ENCODE data around the gene RAD23A.

RAD23A gene

GRCh38 chr19:12922959-12923358 is 22.7 kb upstream of the RAD23A start:
- Histone ChIP-seq H3K9ac (no peak overlapping the region), H3K4me3 (ENCODE audit: low read depth, low read length) (no peak overlapping the region), H3K4me2 (ENCODE audit: low read length) (no peak overlapping the region), H3K36me3 (ENCODE audit: control insufficient read depth, insufficient read depth, low read length) (peaks cover 2% of the 10 kb centered on the region), H3K79me2 (no peaks in the 10 kb centered on the region), H3K4me1 (no peaks in the 10 kb centered on the region), H3K27me3 (ENCODE audit: control insufficient read depth, insufficient read depth, low read length) (no peaks in the 10 kb centered on the region), H2AFZ (no peak overlapping the region), H3K9me3 (ENCODE audit: control insufficient read depth, low read length) (no peaks in the 10 kb centered on the region), H3K27ac (no peak overlapping the region)
- TF ChIP-seq, protein P1, sequence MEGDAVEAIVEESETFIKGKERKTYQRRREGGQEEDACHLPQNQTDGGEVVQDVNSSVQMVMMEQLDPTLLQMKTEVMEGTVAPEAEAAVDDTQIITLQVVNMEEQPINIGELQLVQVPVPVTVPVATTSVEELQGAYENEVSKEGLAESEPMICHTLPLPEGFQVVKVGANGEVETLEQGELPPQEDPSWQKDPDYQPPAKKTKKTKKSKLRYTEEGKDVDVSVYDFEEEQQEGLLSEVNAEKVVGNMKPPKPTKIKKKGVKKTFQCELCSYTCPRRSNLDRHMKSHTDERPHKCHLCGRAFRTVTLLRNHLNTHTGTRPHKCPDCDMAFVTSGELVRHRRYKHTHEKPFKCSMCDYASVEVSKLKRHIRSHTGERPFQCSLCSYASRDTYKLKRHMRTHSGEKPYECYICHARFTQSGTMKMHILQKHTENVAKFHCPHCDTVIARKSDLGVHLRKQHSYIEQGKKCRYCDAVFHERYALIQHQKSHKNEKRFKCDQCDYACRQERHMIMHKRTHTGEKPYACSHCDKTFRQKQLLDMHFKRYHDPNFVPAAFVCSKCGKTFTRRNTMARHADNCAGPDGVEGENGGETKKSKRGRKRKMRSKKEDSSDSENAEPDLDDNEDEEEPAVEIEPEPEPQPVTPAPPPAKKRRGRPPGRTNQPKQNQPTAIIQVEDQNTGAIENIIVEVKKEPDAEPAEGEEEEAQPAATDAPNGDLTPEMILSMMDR (IDR thresholded peaks at IDR 0.05) = no peak

- H3K36me3 ChIP-seq (ENCODE audit: control insufficient read depth, insufficient read depth, low read length) = peaks cover 2% of the 10 kb centered on the region
- TF ChIP-seq, protein P1 (IDR thresholded peaks at IDR 0.05) = no peak
Measured at GRCh38 chr19:12924621-12925310, 20.9 kb upstream of the RAD23A start.

GRCh38 chr19:12930002-12930645 is 15.5 kb upstream of the RAD23A start:
- H3K4me1 ChIP-seq = peaks cover 12% of the 10 kb centered on the region
- H3K79me2 ChIP-seq = peaks cover 20% of the 10 kb centered on the region
- H3K9me3 ChIP-seq (ENCODE audit: control insufficient read depth, low read length) = no peaks in the 10 kb centered on the region
- H3K4me2 ChIP-seq (ENCODE audit: low read length) = no peak overlapping the region
- no peak overlapping the region for H3K9ac ChIP-seq
- H3K27ac ChIP-seq = no peak overlapping the region
- TF ChIP-seq, protein P1 (IDR thresholded peaks at IDR 0.05) = no peak
- no peaks in the 10 kb centered on the region for H3K27me3 ChIP-seq (ENCODE audit: control insufficient read depth, insufficient read depth, low read length)
- no peak overlapping the region for H2AFZ ChIP-seq
- no peak overlapping the region for H3K4me3 ChIP-seq (ENCODE audit: low read depth, low read length)
- no peaks in the 10 kb centered on the region for H3K36me3 ChIP-seq (ENCODE audit: control insufficient read depth, insufficient read depth, low read length)

More at GRCh38 chr19:12924621-12925310, 20.9 kb upstream of the RAD23A start:
- Histone ChIP-seq H3K4me1 (no peaks in the 10 kb centered on the region), H3K79me2 (peaks cover 2% of the 10 kb centered on the region), H3K4me3 (ENCODE audit: low read depth, low read length) (no peak overlapping the region), H3K27me3 (ENCODE audit: control insufficient read depth, insufficient read depth, low read length) (no peaks in the 10 kb centered on the region), H3K4me2 (ENCODE audit: low read length) (no peak overlapping the region), H2AFZ (no peak overlapping the region), H3K27ac (no peak overlapping the region), H3K9me3 (ENCODE audit: control insufficient read depth, low read length) (no peaks in the 10 kb centered on the region), H3K9ac (no peak overlapping the region)

DNA sequence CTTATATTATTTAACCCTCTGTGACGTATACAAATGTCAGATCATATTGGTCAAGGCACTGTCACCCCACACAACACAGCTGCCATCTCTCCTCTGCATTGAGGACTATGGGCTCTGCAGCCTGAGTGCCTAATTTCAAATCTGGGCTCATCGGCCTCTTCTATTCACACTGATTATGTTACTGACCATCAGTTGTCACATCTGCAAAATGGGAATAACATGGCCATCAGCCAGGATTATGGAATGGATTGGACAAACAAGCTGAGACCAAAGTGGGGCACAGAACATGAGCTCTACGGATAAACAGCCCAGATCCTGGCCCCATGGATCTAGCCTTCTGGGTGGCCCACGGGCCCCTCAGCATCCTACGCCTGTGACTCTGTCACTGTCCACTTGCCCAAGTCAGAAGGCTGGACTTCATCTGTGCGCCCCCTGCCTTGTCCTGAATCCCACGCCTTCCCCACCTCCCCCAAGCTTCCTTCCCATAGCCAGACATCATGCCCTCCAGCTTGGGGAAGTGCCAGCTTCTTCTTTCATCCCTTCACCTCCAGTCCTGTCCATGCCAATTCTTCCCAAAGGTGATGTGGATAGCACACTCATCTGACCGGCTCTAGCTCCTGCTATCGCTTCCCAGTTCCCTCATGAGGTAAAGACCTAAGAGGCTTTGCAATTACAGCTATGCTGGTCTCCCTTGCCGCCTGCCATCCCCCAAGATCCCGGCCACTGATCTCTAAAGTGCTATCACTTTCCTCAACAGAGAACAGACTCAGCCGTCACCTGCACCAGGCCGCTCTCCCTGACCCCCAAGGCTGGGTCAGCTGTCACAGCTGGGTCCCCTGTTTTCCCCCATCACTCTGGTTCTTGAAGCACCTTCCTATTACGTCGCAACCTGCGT is 13.0 kb upstream of the RAD23A start:
- peaks cover 12% of the 10 kb centered on the region for H3K4me1 ChIP-seq
- H3K79me2 ChIP-seq = peaks cover 20% of the 10 kb centered on the region
- peak overlapping the region; percentile 93 for H2AFZ ChIP-seq
- peak overlapping the region; percentile 94 for H3K4me2 ChIP-seq (ENCODE audit: low read length)
- no peaks in the 10 kb centered on the region for H3K36me3 ChIP-seq (ENCODE audit: control insufficient read depth, insufficient read depth, low read length)
- peak overlapping the region; percentile 47 for H3K9ac ChIP-seq
- no peaks in the 10 kb centered on the region for H3K27me3 ChIP-seq (ENCODE audit: control insufficient read depth, insufficient read depth, low read length)
- H3K9me3 ChIP-seq (ENCODE audit: control insufficient read depth, low read length) = no peaks in the 10 kb centered on the region
- TF ChIP-seq, protein P1 (IDR thresholded peaks at IDR 0.05) = no peak
- H3K4me3 ChIP-seq (ENCODE audit: low read depth, low read length) = peak overlapping the region; percentile 92
- peak overlapping the region; percentile 73 for H3K27ac ChIP-seq
